A673 (cell line): Measurements from ENCODE around the gene VPS37B. TPM values are rescaled to one million over a fixed set of nuclear protein-coding genes. Genes with fewer than 3 reads are reported as not detected.

Experiments
- BruUV-seq: library from RNA; stranded (reverse); fragments of 400-500 nt; replicated peaks from 2 replicates; lab custom pipeline; 2021; lab: Mats Ljungman, UMichigan
- CTCF ChIA-PET: fragments of 300-600 bp; sonication (Branson Sonifier 250); formaldehyde crosslinking; loops from one replicate; lab custom pipeline; 2022; ENCODE audit warnings: antibody characterized with exemption; lab: Charles Lee
- POLR2A ChIA-PET: fragments of 300-600 bp; sonication (Branson Sonifier 250); formaldehyde crosslinking; loops from one replicate; lab custom pipeline; 2022; ENCODE audit warnings: antibody characterized with exemption; ENCODE audit not compliant: low non-redundant PET; lab: Charles Lee
- DNase-seq: peaks from one replicate; pipeline ENCODE4 v3.0.0-alpha.2; 2015; ENCODE audit warnings: low spot score
- H3K27ac ChIP-seq: fragments of 200-600 bp; sonication (generic); 2 replicates; pipeline ENCODE4 v1.5.1; 2016; ENCODE audit warnings: mixed run types, low read depth, mild to moderate bottlenecking, mixed read lengths, antibody characterized with exemption, low read length; ENCODE audit not compliant: poor library complexity, severe bottlenecking
- H3K27me3 ChIP-seq: fragments of 200-600 bp; sonication (generic); replicated peaks from 2 replicates; pipeline ENCODE4 v1.6.1; 2017; ENCODE audit warnings: mixed run types, low read depth, mild to moderate bottlenecking, mixed read lengths, antibody characterized with exemption, low read length; ENCODE audit not compliant: insufficient read depth, poor library complexity
- H3K36me3 ChIP-seq: fragments of 200-600 bp; sonication (generic); 2 replicates; pipeline ENCODE4 v1.6.1; 2016; ENCODE audit warnings: mixed run types, mild to moderate bottlenecking, mixed read lengths, antibody characterized with exemption, low read length; ENCODE audit not compliant: insufficient read depth, poor library complexity, severe bottlenecking
- H3K4me1 ChIP-seq: fragments of 200-600 bp; sonication (generic); 2 replicates; pipeline ENCODE4 v1.6.1; 2017; ENCODE audit warnings: mixed run types, mild to moderate bottlenecking, mixed read lengths, antibody characterized with exemption, low read length; ENCODE audit not compliant: insufficient read depth, poor library complexity, severe bottlenecking
- H3K4me3 ChIP-seq: fragments of 200-600 bp; sonication (generic); 2 replicates; pipeline ENCODE4 v1.5.1; 2016; ENCODE audit warnings: low read depth, mixed run types, mild to moderate bottlenecking, mixed read lengths, low read length; ENCODE audit not compliant: poor library complexity, severe bottlenecking
- H3K9me3 ChIP-seq: fragments of 200-600 bp; sonication (generic); 2 replicates; pipeline ENCODE4 v1.6.1; 2016; ENCODE audit warnings: mixed run types, low read depth, mild to moderate bottlenecking, mixed read lengths, antibody characterized with exemption, low read length; ENCODE audit not compliant: poor library complexity, severe bottlenecking
- EZH2 ChIP-seq: fragments of 200-600 bp; sonication (generic); IDR thresholded peaks from 2 replicates; pipeline ENCODE4 v1.6.1; 2017; ENCODE audit warnings: borderline replicate concordance, low read depth, mild to moderate bottlenecking, mixed read lengths, antibody characterized with exemption, low read length; ENCODE audit not compliant: poor library complexity, severe bottlenecking
- intact Hi-C: fragments of 100-400 bp; cut with micrococcal nuclease; formaldehyde crosslinking; loops from one replicate; pipeline ENCODE4 v1.10.0; 2022; ENCODE audit not compliant: unreplicated experiment
- total RNA-seq: library from RNA; stranded (reverse); gene quantifications from 2 replicates; pipeline ENCODE4 v1.2.3, GENCODE V29; 2021
- TF ChIP-seq, protein P1 (sequence below): fragments of 300-800, 200-600 bp; sonication (generic); conservative IDR thresholded peaks from 2 replicates; pipeline ENCODE4 v1.5.1; 2017; ENCODE audit warnings: low read depth, mild to moderate bottlenecking, antibody characterized with exemption, low read length, moderate library complexity, mixed read lengths

Gene VPS37B
- total RNA-seq, 1 experiment from 2014 or later = 34.4 TPM

DNA sequence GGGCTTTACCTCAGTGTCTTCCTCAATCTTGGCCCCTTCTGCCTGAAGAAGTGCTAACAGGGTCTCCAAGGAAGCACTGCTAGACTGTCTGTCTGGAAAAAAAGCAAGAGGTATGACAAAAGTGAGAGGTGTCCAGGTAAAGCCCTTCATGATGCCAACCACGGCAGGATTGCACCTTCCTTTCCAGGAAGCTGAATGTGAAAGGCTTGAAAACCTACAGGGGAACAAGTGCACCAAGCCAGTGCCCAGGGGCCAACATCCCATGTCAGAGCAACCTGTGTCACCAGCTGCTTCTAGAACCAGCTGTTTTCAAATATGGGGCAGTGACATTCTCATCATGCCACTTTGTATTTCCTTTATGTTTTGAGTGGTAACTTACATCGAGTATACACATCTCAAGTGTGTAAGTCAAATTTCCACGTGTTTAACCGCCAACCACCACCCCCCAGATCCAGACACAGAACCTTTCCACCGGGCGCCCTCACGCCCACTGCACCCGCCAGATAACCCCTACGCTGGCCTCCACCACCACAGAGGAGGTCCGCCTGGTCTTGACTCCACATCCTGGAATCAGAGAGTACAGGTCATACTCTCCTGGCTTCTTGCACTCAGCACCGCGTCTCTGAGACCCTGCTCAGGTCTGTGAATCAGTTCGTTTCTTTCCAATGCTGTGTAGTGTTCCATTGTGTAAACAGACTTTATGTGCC lies 27.3 kb downstream of the VPS37B start:
- intact Hi-C loops = no loop called here
- DNase-seq = no peak
- Histone ChIP-seq H3K27me3 (no peaks in the 10 kb centered on the region), H3K4me1 (peaks cover 36% of the 10 kb centered on the region), H3K4me3 (no peak overlapping the region), H3K9me3 (no peaks in the 10 kb centered on the region), H3K36me3 (peaks cover 31% of the 10 kb centered on the region), H3K27ac (no peak overlapping the region)
- BruUV-seq = no TSS peak
- TF ChIP-seq, protein P1, sequence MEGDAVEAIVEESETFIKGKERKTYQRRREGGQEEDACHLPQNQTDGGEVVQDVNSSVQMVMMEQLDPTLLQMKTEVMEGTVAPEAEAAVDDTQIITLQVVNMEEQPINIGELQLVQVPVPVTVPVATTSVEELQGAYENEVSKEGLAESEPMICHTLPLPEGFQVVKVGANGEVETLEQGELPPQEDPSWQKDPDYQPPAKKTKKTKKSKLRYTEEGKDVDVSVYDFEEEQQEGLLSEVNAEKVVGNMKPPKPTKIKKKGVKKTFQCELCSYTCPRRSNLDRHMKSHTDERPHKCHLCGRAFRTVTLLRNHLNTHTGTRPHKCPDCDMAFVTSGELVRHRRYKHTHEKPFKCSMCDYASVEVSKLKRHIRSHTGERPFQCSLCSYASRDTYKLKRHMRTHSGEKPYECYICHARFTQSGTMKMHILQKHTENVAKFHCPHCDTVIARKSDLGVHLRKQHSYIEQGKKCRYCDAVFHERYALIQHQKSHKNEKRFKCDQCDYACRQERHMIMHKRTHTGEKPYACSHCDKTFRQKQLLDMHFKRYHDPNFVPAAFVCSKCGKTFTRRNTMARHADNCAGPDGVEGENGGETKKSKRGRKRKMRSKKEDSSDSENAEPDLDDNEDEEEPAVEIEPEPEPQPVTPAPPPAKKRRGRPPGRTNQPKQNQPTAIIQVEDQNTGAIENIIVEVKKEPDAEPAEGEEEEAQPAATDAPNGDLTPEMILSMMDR = no peak
- no peak for TF ChIP-seq EZH2
- CTCF ChIA-PET = no interaction called here
- POLR2A ChIA-PET = interaction anchor here (0.6 kb wide), 1 partner anchor 43 kb away, joined by 7 read pairs; no protein-coding TSS in a partner anchor

DNA sequence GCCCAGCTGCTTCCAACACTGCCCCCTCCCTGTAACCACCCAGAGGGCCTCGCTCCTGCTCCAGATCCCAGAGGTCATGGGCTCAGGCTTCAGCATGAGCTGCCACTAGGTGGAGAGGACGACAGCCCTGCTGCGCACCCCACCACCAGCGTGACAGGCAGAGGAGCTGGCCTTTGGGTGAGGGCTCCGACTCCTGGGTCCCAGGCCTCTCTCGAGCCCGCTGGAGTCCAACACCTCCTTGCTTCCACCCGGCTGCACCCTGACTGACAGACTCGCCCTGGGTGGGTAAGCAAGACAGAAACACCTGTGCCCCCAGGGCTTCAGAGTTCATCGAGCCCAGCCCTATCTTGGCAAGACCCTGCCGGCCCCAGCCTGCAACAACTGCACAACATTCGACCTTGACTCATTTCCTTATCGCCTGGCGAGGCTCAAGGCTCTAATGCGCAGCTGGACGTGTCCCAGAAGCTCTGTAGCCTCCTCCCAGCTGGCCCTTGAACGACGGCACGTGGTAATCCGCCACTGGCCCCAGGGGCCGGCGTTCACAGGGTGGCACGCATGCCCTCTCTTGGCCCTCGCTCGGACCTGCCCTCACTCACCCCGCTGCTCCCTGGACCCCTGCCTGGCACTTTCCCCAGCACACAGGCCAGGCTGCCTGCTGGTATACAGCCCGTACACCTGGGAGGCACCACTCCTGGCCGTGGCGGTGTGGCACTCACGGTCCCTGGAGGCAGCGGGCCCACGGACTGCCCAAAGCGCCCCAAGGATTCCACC lies 28.0 kb downstream of the VPS37B start:
- TF ChIP-seq, protein P1 = no peak
- no peak for TF ChIP-seq EZH2
- peaks cover 28% of the 10 kb centered on the region for H3K4me1 ChIP-seq
- no peak overlapping the region for H3K4me3 ChIP-seq
- H3K36me3 ChIP-seq = peaks cover 31% of the 10 kb centered on the region
- ChIA-PET POLR2A (interaction anchor here (0.6 kb wide), 1 partner anchor 42 kb away, joined by 7 read pairs; no protein-coding TSS in a partner anchor), CTCF (no interaction called here)
- H3K9me3 ChIP-seq = no peaks in the 10 kb centered on the region
- no peak overlapping the region for H3K27ac ChIP-seq
- no TSS peak for BruUV-seq
- H3K27me3 ChIP-seq = no peaks in the 10 kb centered on the region
- intact Hi-C loops = no loop called here
- DNase-seq = no peak

DNA sequence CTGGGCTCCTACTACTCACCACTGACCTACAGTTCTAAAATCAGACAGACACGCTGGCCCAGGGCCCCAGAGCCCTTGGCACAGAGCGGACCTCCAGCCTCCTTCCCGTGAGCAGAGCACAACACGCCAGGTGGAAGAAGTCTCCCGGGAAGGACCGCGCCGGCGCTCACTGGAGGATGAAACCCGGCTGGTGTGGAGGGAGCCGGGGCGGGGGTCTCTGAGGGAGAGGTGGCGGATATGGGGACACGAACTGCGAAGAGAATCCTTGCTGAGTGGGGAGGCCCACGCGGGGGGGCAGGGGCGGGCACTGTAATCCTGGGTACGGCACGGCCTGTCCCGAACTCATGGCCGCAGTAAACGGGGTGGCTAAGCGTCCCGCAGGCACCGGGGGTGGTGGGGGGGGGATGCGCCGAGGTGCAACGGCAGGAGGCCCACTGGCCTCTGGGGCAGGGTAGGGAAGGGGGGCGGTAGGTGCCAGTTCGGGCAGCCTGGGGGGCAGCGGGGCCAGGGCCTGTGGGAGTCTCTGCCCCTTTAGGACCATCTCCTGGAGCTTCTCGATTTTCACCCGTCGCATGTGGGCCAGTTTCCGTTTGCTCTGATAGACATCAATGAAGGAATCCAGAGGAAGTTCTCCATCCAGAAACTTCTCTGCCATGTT lies 28.8 kb downstream of the VPS37B start:
- intact Hi-C loops = no loop called here
- no peak for DNase-seq
- Histone ChIP-seq H3K27me3 (no peaks in the 10 kb centered on the region), H3K36me3 (peaks cover 31% of the 10 kb centered on the region), H3K4me3 (no peak overlapping the region), H3K9me3 (no peaks in the 10 kb centered on the region), H3K27ac (no peak overlapping the region), H3K4me1 (peaks cover 20% of the 10 kb centered on the region)
- TF ChIP-seq EZH2 = no peak
- TF ChIP-seq, protein P1 = no peak
- ChIA-PET POLR2A (no interaction called here), CTCF (no interaction called here)
- BruUV-seq = no TSS peak
